ENCODE data around the gene POM121. TPM values are rescaled to one million over a fixed set of nuclear protein-coding genes. Genes with fewer than 3 reads are reported as not detected.
"Not testable (repeated sequence)": the region's sequence is repeated elsewhere in the genome, so short reads cannot be mapped to it uniquely, and the experiment has no call there.

Gene POM121
- polyA plus RNA-seq, 3 donors from 2014 or later: 4.4 to 23.0 (median 7.4) TPM

DNA sequence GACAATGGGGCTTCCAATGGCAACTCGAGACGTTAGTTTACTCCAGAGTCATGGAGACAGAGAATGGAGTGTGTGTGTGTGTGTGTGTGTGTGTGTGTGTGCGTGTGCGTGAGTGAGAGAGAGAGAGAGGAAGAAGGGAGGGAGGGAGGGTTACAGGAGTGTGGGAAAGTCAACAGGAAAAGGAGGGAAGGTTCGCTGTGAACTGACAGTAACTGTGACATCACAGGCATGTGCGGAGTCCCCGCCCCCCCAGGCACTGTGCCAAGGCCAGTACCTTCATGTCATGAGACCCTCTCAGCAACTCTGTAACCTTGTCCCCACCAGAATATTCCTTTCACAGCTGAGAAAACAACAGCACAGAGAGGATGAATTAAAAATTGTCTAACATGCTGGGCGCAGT, 72.6 kb downstream of the POM121 start:
- H3K36me3 Mint-ChIP-seq; DNase-seq; H3K4me1 Mint-ChIP-seq; H3K4me3 Mint-ChIP-seq; H3K27me3 Mint-ChIP-seq (ENCODE audit: low read depth in 3 of 3); H3K9me3 Mint-ChIP-seq: not testable (repeated sequence)
- H3K27ac Mint-ChIP-seq: peak overlapping the region in 1 of 6 donors; percentile 61

DNA sequence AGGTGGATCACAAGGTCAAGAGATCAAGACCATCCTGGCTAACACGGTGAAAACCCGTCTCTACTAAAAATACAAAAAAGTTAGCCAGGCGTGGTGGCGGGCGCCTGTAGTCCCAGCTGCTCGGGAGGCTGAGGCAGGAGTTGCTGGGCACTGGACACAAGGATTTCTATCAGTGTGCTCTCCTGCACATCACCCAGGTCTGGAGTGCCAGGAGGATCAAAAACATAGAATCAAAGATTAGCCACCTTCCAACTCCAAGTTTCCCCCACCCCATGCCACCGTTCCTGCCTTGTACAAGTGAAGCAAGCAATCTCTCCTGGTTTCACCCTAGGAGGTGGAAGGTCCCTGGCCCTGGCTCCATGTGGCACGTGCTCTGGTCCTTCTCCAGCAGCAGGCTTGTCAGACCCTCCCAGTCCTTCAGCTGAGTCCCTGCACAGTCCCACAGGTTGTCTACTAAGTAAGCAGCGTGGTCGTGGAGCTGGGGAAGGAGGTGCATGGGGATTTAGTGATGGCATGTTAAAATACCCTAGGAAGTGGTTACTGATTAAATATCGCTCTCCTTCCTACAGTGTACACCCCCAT, 73.1 kb downstream of the POM121 start:
- H3K27me3 Mint-ChIP-seq (ENCODE audit: low read depth in 3 of 3); H3K9me3 Mint-ChIP-seq; H3K4me1 Mint-ChIP-seq; DNase-seq; H3K36me3 Mint-ChIP-seq; H3K27ac Mint-ChIP-seq; H3K4me3 Mint-ChIP-seq: not testable (repeated sequence)

Other genes starting within 250 kb of the POM121 start
- gene TYW1B, start 96.9 kb upstream of the POM121 start, polyA plus RNA-seq: 1 to 10 TPM in 1 of 3 donors, under 1 TPM in 2; 0.55 to 2.0 (median 0.88) TPM
- gene TRIM74, start 44.4 kb downstream of the POM121 start, polyA plus RNA-seq: not detected
- under 1 TPM in 1 of 3 donors, not detected in 2; 0.12 TPM for gene SPDYE8, start 104.7 kb downstream of the POM121 start, polyA plus RNA-seq
- gene SPDYE11, start 132.8 kb downstream of the POM121 start, polyA plus RNA-seq: under 1 TPM in 1 of 3 donors, not detected in 2; 0.12 TPM
- under 1 TPM in 1 of 3 donors, not detected in 2; 0.12 TPM for gene SPDYE9, start 160.9 kb downstream of the POM121 start, polyA plus RNA-seq

Data from immature natural killer cell (primary cell).